OCI-LY3 (cell line): ENCODE results near the gene ZNF202.

Experiments
- H2AFZ ChIP-seq: fragments of 200-600, 300-600 bp; shearing (Covaris generic); 2 replicates; pipeline ENCODE4 v1.6.0; 2014; ENCODE audit warnings: antibody characterized with exemption, low read depth, low read length
- H3K27ac ChIP-seq: fragments of 200-600, 300-600 bp; sonication (generic); 2 replicates; pipeline ENCODE4 v1.5.1; 2014; ENCODE audit warnings: mild to moderate bottlenecking, low read length, moderate library complexity, mixed read lengths
- H3K27me3 ChIP-seq: fragments of 200-600, 300-600 bp; sonication (generic); 2 replicates; pipeline ENCODE4 v1.6.1; 2014; ENCODE audit warnings: low read depth, low read length, mixed read lengths
- H3K36me3 ChIP-seq: fragments of 200-600, 300-600 bp; sonication (generic); replicated peaks from 2 replicates; pipeline ENCODE3; 2014; ENCODE audit warnings: low read depth, low read length, mixed read lengths
- H3K4me1 ChIP-seq: fragments of 300-600, 200-600 bp; sonication (generic); 2 replicates; pipeline ENCODE4 v1.6.1; 2014; ENCODE audit warnings: low read length, mixed read lengths
- H3K4me2 ChIP-seq: fragments of 200-600, 300-600 bp; sonication (generic); 2 replicates; pipeline ENCODE4 v1.6.1; 2014; ENCODE audit warnings: low read length, mixed read lengths
- H3K4me3 ChIP-seq: fragments of 300-600, 200-600 bp; sonication (generic); 2 replicates; pipeline ENCODE4 v1.5.1; 2014; ENCODE audit warnings: antibody characterized with exemption, mild to moderate bottlenecking, low read length, moderate library complexity
- H3K79me2 ChIP-seq: fragments of 300-600, 200-600 bp; shearing (Covaris generic); 2 replicates; pipeline ENCODE4 v1.6.1; 2014; ENCODE audit warnings: mild to moderate bottlenecking, low read length, mixed read lengths
- H3K9ac ChIP-seq: fragments of 300-600, 200-600 bp; shearing (Covaris generic); 2 replicates; pipeline ENCODE4 v1.6.0; 2014; ENCODE audit warnings: mild to moderate bottlenecking, low read length, moderate library complexity
- H3K9me3 ChIP-seq: fragments of 200-600, 300-600 bp; shearing (Covaris generic); 2 replicates; pipeline ENCODE4 v1.6.1; 2014; ENCODE audit warnings: low read length, mixed read lengths; ENCODE audit not compliant: insufficient read depth
- H4K20me1 ChIP-seq: fragments of 200-600, 300-600 bp; sonication (generic); 2 replicates; pipeline ENCODE4 v1.6.1; 2016; ENCODE audit warnings: low read length, mixed read lengths; ENCODE audit not compliant: insufficient read depth
- CTCF ChIP-seq: fragments of 200-600, 300-600 bp; sonication (generic); IDR thresholded peaks from 2 replicates; pipeline ENCODE4 v1.5.1; 2014; ENCODE audit warnings: antibody characterized with exemption, low read length, low read depth
- EZH2phosphoT487 ChIP-seq: fragments of 200-600 bp; shearing (Covaris generic); IDR thresholded peaks from 2 replicates; pipeline ENCODE4 v1.6.1; 2018; ENCODE audit warnings: antibody characterized with exemption, mixed run types, low read depth

Gene ZNF202

GRCh38 chr11:123770712-123771111, 29.3 kb upstream of the ZNF202 start:
- Histone ChIP-seq H3K27me3 (no peaks in the 10 kb centered on the region), H3K4me3 (no peak overlapping the region), H3K9ac (no peak overlapping the region), H3K27ac (no peak overlapping the region), H3K36me3 (no peaks in the 10 kb centered on the region), H3K9me3 (no peaks in the 10 kb centered on the region), H2AFZ (no peak overlapping the region), H3K4me2 (no peak overlapping the region), H4K20me1 (no peaks in the 10 kb centered on the region), H3K4me1 (no peaks in the 10 kb centered on the region), H3K79me2 (no peaks in the 10 kb centered on the region)
- no peak for TF ChIP-seq CTCF
- TF ChIP-seq EZH2phosphoT487, result no peak

- H3K27me3 ChIP-seq, result no peaks in the 10 kb centered on the region
- no peak overlapping the region for H2AFZ ChIP-seq
- no peaks in the 10 kb centered on the region for H4K20me1 ChIP-seq
- H3K36me3 ChIP-seq, result no peaks in the 10 kb centered on the region
- H3K9me3 ChIP-seq, result no peaks in the 10 kb centered on the region
- no peak for TF ChIP-seq EZH2phosphoT487
- TF ChIP-seq CTCF, result no peak
- H3K4me3 ChIP-seq, result no peak overlapping the region
- no peaks in the 10 kb centered on the region for H3K79me2 ChIP-seq
- H3K4me2 ChIP-seq, result no peak overlapping the region
- no peak overlapping the region for H3K27ac ChIP-seq
- peaks cover 4% of the 10 kb centered on the region for H3K4me1 ChIP-seq
- H3K9ac ChIP-seq, result no peak overlapping the region
Observed at GRCh38 chr11:123765601-123766000, 24.1 kb upstream of the ZNF202 start.

GRCh38 chr11:123762422-123762821, 21.0 kb upstream of the ZNF202 start:
- Histone ChIP-seq H3K4me1 (peaks cover 4% of the 10 kb centered on the region), H3K9ac (no peak overlapping the region), H3K9me3 (no peaks in the 10 kb centered on the region), H4K20me1 (no peaks in the 10 kb centered on the region), H3K27me3 (0 out of 2 replicates have a peak, but pooled peaks cover 4% of the 10 kb centered on the region), H2AFZ (no peak overlapping the region), H3K36me3 (no peaks in the 10 kb centered on the region), H3K27ac (no peak overlapping the region), H3K4me3 (no peak overlapping the region), H3K79me2 (no peaks in the 10 kb centered on the region), H3K4me2 (no peak overlapping the region)
- TF ChIP-seq CTCF (no peak), EZH2phosphoT487 (no peak)

GRCh38 chr11:123760894-123761293, 19.4 kb upstream of the ZNF202 start:
- Histone ChIP-seq H3K4me2 (no peak overlapping the region), H4K20me1 (no peaks in the 10 kb centered on the region), H3K9ac (no peak overlapping the region), H3K9me3 (no peaks in the 10 kb centered on the region), H2AFZ (no peak overlapping the region), H3K36me3 (no peaks in the 10 kb centered on the region), H3K4me3 (no peak overlapping the region), H3K27me3 (0 out of 2 replicates have a peak, but pooled peaks cover 4% of the 10 kb centered on the region), H3K4me1 (peaks cover 4% of the 10 kb centered on the region), H3K27ac (no peak overlapping the region), H3K79me2 (no peaks in the 10 kb centered on the region)
- TF ChIP-seq CTCF (no peak), EZH2phosphoT487 (no peak)
